ENCODE measurements around the gene MCL1. TPM values are rescaled to one million over a fixed set of nuclear protein-coding genes. Genes with fewer than 3 reads are reported as not detected.

Gene MCL1
- 183 and 398 TPM in 2 replicates for total RNA-seq

DNA sequence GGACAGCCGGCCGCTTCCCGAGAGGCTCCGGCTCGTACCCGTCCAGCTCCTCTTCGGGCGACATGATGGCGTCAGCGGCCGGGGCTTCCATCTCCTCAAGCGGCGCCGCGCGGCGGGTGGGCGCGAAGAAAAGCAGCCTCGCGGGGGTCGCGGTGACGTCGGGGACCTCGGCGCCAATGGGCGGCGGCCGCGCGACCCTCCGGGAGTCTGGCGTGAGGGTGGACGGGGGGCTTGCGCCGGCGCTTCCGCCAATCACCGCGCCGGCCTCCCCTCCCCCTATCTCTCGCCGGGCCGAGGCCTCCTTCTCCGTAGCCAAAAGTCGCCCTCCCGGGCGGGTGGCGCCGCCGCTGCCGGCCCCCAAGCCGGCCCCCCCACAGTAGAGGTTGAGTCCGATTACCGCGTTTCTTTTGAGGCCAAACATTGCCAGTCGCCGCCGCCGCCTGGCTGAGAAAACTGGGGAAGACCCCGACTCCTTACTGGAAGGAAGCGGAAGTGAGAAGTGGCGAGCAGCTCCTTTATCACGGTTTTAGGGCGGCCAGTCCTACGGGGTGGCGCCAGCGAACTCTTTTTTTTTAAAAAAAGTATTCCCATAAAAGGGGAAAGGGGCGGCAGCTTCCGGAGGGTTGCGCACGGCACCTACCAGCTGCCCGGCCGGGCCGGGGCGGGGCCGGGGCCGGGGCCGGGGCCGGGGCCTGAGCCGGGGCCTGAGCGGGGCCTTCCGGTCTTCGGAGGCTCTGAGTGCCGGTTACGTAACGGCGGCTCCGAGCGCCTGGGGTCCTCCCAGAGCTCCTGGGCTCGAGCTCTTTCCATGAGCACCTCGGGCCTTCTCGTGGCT lies at the start of gene MCL1:
TSS of gene MCL1 (minus strand) at position 501 of the 835 bp plus-strand sequence. CDS start at position 421, 80 bp downstream.

GRCh38 chr1:150548632-150549495 lies 30.5 kb downstream of the MCL1 start, which contains the start of gene ADAMTSL4:
TSS of gene ADAMTSL4 (plus strand) at chr1:150549408. CDS start at chr1:150552289, 2,881 bp downstream.

Small RNAs within 50 kb of the gene (small RNA-seq; reads per million reads assigned to genes)
- not detected for gene MIR4257
- gene RF00015: not detected
- gene RF00561: not detected
- not detected for gene RN7SL473P
- not detected for gene RN7SL600P

Other genes starting within 250 kb of the MCL1 start
- 16.5 and 17.2 TPM in 2 replicates for gene RPRD2, start 215.5 kb downstream of the MCL1 start, total RNA-seq
- gene TARS2, start 92.2 kb downstream of the MCL1 start, total RNA-seq: 13.9 and 14.2 TPM in 2 replicates
- gene ECM1, start 71.5 kb downstream of the MCL1 start, total RNA-seq: 23.8 and 29.9 TPM in 2 replicates
- gene FALEC, start 63.9 kb downstream of the MCL1 start, total RNA-seq: not detected in 2 replicates
- gene ADAMTSL4, start 30.2 kb downstream of the MCL1 start, total RNA-seq: 7.0 and 8.5 TPM in 2 replicates
- gene ENSA, start 50.0 kb upstream of the MCL1 start, total RNA-seq: 69.8 and 71.3 TPM in 2 replicates
- gene GOLPH3L, start 117.5 kb upstream of the MCL1 start, total RNA-seq: 22.1 and 29.9 TPM in 2 replicates
- 0.13 and 0.65 TPM in 2 replicates for gene HORMAD1, start 141.3 kb upstream of the MCL1 start, total RNA-seq
- 12.0 and 18.5 TPM in 2 replicates for gene CTSS, start 186.2 kb upstream of the MCL1 start, total RNA-seq
- 73.8 and 100 TPM in 2 replicates for gene CTSK, start 228.7 kb upstream of the MCL1 start, total RNA-seq

Data from articular chondrocyte of knee joint (primary cell).